ENCODE results near the gene POTEG.
"Not testable (repeated sequence)": the region's sequence is repeated elsewhere in the genome, so short reads cannot be mapped to it uniquely, and the experiment has no call there.

GRCh38 chr14:19402097-19402496 is 32.0 kb downstream of the POTEG start:
- TF ChIP-seq EZH2phosphoT487 (IDR thresholded peaks at IDR 0.05; ENCODE audit: borderline replicate concordance, low read length); CTCF (IDR thresholded peaks at IDR 0.05; ENCODE audit: low read depth, low read length, poor library complexity, severe bottlenecking): not testable (repeated sequence)
